ENCODE data around the gene PRDX5.

DNA sequence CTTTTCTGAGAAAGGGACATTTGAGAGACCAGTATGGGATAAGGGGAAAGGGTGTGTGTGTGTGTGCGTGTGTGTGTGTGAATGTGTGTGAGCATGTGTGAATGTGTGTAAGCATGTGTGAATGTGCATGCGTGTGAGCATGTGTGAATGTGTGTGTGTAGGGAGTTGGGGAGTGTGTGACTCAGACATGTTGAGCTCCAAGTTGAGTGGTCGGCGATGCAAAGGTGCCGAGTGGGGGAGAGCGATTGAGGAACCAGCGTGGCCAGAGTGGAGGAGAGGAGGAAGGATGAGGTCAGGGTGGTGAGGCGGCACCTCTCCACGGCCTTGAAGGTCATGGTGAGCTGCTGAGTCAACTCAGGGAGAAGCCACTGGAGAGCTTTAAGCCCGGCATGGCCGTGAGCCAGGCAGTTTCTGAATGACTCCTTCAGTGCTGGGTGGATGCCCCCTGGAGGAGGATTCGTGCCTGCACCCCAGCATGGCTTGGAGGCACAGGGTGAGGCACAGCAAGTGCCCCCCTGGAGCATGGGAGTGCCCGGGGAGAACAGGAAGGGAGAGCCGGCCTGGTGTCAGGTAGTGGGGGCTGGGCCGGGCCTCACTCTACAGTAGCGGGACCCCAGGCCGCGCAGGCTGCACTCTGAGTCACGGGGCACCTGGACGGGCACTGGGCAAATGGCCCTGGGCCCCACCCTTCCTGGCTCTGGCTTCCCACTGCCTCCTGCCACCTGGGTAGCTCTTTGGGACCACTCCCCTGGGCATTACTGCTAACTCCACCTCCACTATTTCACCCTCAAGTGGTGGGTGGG lies 13.8 kb downstream of the PRDX5 start:
- TF ChIP-seq SP1 (IDR thresholded peaks at IDR 0.05) = no peak
- no peak for TF ChIP-seq FOXA1 (IDR thresholded peaks at IDR 0.05)
- no peak for TF ChIP-seq ARNT (IDR thresholded peaks at IDR 0.05)
- TF ChIP-seq FOXM1 (IDR thresholded peaks at IDR 0.05; ENCODE audit: borderline replicate concordance) = no peak
- TF ChIP-seq TARDBP (IDR thresholded peaks at IDR 0.05) = no peak
- TF ChIP-seq BHLHE40 (IDR thresholded peaks at IDR 0.05; ENCODE audit: borderline replicate concordance) = no peak
- TF ChIP-seq L3MBTL2 (conservative IDR thresholded peaks at IDR 0.05) = no peak
- TF ChIP-seq SUZ12 (IDR thresholded peaks at IDR 0.05) = no peak
- no peak for TF ChIP-seq ELF4 (IDR thresholded peaks at IDR 0.05)
- TF ChIP-seq FOXK2 (IDR thresholded peaks at IDR 0.05) = no peak
- TF ChIP-seq CTBP1 (IDR thresholded peaks at IDR 0.05; ENCODE audit: borderline replicate concordance) = no peak
- TF ChIP-seq HDGF (IDR thresholded peaks at IDR 0.05; ENCODE audit: borderline replicate concordance) = no peak

Data from HEK293T (cell line).